Activated T-cell treated with anti-CD3 and anti-CD28 coated beads, Interleukin-2, amount 50 U/mL, for 1 hour (primary cell): Measurements from ENCODE around the gene TARDBP.
"Not testable (repeated sequence)": the region's sequence is repeated elsewhere in the genome, so short reads cannot be mapped to it uniquely, and the experiment has no call there.

Experiments
- DNase-seq: peaks from one replicate; pipeline ENCODE4 v3.0.0-alpha.2; 2020

The TARDBP gene

DNA sequence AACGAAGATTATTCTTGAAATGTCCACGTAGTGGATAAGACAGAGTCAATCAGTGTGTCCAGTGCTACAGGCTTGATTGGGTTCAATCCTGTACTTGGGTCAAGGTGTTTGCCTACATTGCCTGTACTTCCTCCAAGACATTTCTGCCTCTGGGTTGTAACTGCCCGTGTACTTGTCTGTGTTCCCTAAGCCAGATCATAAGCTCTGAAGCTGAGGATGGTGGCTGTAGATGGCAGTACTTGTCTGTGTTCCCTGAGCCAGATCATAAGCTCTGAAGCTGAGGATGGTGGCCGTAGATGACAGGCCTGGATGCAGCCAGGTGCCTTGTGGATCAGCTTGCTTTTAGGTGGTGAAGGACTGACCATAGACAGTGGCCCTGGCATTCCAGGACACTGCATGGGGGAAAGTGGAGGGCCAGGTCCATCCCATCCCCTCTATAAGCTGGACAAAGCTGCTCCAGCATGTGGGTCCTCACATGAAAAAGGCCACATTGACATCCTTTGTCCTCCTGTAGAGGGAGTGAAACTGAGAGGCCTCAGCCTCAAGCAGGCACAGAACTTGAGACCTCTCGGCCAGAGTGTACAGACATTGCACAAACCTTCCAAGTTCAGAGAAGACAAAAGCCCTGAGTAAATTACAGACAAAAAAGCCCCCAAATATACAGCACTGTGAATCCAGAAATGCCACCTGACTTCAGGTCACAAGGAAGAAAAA, 49.4 kb downstream of the TARDBP start:
- DNase-seq = no peak

DNA sequence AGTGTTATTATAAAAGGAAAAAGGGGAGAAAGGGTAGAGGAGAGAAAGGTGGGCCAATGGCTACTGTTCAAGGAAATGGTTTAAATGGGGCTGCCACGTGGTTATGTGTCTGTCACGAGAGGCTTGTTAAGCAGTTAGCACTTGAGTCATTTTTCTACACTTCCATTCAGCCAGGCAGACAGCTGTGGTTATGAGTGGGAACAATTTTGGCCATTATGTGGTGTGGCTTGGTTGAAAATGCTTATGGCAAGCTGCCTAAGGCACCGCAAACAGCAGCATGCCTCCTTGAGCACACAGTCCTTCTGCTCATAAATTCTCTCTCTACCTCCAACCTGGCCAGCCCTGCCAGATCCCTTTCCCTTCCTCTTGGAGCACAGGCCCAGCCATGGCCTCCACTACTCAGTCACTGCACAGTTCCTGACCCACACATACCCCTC, 50.5 kb downstream of the TARDBP start:
- DNase-seq = no peak

DNA sequence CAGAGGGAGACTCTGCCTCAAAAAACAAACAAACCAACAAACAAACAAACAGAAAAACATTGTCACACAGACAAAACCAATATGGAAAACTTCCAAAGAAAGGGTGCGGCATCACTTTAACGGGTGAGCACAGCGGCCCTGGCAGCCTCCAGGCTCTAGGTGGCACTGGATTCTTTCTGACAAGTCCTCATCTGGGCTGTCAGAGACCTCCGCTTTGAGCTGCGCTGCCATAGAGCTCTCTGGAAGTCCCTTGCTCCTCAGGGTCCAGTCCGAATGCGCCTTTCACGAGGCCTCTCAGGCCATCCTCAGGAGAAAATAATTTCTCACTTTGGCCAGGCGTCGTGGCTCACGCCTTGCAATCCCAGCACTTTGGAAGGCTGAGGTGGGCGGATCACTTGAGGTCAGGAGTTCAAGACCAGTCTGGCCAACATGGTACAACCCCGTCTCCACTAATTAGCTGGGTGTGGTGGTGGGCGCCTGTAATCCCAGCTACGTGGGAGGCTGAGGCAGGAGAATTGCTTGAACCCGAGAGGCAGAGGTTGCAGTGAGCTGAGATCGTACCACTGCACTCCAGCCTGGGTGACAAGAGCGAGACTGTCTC, 51.6 kb downstream of the TARDBP start:
- DNase-seq = not testable (repeated sequence)

DNA sequence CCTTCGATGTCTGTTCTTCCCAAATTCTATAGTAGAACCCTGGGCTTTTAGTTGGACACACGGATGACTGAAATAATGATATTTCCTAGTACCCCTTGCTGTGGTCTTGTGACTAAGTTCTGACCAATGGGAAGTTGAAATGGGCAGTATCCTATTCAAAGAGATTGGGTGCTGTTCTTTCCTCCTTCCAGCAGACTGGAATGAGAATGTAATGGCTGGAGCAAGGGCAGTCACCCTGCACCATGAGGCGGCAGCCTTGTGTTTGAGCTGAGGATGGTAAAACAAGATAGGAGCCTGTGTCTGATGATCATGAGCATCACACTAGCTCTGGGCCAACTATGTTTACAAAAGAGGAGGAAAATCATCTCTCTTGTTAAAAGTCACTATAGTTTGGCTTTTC, 52.5 kb downstream of the TARDBP start:
- DNase-seq = no peak

DNA sequence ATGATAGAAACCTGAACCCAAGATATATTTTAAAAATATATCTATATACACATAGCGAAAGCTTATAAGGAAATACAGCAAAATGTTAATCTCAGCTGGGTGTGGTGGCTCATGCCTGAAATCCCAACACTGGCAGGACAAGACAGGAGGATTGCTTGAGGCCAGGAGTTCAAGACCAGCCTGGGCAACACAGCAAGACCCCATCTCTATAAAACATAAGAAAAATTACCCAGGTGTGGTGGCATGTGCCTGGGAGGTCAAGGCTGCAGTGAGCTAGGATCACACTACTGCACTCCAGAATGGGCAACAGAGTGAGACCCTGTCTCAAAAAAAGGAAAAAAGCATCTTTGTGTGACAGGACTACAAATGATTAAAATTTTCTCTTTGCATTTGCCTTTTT, 53.3 kb downstream of the TARDBP start:
- DNase-seq = no peak

DNA sequence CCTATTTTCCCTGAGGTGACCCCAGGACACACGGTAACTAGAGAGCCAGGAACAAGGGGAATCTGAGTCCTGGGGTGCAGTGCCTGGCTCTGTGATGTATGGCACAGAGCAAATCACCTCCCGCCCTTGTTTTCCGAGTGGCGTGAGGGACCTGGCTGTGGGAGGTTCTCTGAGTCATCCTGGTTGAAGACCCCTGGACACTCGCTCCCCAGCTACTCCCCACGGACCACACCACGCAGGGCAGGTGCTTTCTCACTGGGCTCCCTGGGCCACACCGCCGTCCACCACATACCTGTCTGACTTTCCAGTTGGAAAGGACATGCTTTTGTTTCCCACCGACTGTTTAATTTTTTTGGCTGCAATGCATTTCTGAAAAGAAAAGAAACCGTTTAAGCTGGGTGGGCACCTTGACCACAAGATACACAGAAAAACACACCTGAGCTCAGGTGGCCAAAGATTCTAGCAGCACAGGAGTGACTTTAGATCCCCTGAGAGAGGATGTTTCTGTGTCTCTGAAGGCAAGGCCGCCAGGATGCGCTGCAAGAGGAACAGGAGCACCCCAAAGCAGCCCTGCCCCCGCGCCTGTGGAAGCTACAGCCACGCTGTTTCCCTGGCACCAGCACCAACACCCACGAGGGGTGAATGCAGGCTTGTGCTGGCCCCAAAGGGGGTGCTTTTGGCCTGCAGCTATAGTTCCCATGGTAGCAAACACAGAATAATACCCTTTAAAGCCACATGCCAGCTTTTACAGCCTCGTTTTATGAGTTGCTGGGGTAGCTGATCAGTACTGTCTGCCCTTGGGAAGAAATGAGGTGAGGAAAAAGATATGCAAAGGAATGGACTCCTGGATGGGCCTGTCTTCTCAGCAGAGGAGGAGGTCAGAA, 55.5 kb downstream of the TARDBP start:
- no peak for DNase-seq

DNA sequence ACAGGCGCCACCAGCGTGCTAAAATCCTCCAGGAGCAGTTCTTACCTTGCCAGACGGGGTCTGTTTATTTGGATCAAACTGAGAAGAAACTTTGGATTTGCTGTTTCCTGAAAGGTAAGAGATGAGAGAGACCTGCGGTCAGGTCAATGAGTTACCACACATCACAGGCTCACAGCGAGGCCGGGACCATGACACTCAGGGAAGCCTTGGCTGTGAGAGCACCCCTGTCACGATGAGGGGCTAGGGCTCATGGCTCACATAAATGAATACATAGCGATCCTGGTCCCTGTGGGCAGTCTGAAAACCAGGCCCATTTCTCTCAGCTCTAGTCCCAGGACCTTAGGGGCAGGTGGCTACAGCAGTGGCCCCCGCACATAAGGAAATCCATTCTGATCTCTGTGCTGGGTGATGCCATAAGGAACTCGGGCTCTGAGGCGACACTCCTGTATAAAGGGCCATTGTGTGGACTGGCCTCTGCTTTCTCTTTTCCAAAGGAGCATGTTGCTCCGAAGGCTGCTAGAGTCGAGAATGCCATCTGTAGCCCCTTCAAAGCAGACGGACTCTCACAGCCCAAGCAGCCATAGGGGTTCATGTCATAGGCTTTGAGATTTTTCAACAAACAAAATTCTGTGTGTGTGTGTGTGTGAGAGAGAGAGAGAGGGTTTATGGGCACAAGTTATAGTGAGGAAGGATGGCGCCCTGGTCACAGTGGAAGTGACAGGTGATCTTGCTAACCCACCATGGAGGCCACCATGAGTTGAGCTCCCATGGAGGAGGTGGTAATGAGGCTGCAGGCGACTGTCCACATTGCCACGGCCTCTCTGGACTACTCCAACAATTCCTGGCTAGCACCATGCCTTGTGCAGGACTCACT, 56.4 kb downstream of the TARDBP start:
- no peak for DNase-seq

DNA sequence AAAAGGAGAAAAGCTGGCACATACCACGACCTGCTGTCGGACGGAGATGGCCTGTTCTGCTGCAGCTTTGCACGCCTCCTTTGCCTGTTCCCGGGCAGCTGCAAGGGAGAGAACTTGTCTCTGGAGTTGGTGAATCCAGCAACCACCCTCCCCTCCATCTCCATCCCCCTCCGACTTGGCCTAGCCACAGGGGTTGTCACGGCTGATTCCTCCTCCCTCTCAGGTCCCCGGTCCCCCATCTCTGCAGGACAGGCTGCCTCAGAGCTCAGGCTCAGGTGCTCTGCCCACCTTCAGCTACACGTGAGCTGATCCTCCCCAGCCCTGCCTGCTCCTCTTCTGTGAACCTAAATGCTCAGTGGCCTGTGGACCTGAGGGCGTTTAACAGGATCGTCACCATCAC, 58.4 kb downstream of the TARDBP start:
- no peak for DNase-seq

DNA sequence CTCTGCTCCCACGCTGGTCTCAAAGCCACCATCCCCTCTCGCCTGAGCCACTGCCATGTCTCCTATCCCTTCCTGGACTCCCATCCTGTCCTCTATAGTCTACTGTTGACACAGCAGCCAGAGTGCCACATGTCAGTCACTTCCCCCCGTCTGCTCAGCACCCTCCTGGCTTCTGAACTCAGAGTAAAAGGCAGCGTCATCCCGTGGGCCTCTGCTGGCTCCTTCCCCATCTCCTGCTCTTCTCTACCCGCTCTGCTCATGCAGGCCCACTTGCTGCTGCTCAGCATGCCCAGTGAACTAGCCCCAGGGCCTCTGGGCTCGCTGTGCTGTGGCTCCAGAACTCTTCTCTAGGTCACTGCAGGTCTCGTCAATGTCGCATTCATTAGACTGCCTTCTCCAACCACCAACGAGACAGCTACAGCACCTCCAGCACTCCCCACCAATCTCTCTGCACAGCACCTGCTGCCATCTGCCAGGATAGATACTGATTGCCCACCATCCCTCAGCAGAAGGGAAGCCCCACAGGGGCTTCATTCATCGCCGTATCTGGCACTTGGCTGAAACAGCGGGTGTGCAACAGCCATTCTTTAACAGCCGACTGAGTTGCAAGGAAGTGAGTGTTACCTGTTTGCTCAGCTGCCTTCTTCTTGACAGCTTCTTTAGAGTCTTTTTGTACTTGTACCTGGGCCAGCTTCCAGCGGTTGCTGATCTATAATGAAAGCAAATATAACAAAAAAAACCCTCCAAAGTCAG, 59.2 kb downstream of the TARDBP start:
- no peak for DNase-seq

DNA sequence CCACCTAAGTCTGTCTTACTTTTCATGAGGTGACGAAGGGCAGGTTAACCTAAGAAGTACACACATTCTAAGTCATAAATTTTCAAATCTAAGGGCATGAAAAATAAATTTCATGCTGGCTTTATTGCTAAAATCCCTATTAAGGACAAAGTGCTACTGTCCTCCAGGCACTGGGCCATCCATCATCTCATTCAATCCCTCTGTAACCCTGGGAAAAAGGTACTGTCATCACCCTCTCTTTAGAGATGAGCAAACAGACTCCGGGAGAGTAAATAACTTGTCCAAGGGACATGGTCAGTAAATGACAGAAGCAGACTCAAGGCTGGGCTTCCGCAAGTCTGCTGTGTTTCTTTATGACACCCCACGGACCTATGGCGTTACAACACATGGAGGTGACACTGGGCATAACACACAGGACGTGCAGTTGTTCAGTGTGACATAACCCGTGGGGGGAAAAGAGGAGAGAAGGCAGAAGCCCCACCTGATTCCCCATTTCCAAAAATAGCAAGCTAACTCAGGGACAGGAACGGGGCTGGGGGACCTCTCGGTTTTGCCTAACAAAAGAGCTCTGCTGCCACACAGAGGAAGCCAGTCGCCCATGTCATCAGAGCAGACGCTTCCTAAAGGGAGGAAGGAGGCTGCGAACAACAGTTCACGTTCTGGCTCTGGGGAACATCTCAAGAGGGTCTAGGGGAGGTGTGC, 59.9 kb downstream of the TARDBP start:
- no peak for DNase-seq

DNA sequence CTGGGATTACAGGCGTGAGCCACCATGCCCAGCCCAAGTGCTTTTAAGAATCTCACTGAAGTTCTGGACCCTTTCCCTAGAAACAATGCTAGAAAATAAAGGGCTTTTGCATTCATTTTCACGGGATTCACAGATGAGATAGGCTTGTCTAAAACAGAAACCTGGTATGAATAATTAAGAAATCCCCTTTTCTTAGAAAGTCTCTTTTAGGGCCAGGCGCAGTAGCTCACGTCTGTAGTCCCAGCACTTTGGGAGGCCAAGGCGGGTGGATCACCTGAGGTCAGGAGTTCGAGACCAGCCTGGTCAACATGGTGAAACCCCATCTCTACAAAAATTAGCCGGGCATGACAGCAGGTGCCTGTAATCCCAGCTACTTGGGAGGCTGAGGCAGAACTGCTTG, 60.9 kb downstream of the TARDBP start:
- not testable (repeated sequence) for DNase-seq
